HPDE6-E6E7 (cell line): ENCODE results near the gene HERPUD1.

ENCODE experiments used
- DNase-seq: peaks from one replicate; pipeline ENCODE4 v3.0.0; 2011; ENCODE audit warnings: missing footprints; ENCODE audit errors: extremely low spot score

The HERPUD1 gene

GRCh38 chr16:56910654-56911539 is 21.0 kb upstream of the HERPUD1 start:
- no peak for DNase-seq

DNA sequence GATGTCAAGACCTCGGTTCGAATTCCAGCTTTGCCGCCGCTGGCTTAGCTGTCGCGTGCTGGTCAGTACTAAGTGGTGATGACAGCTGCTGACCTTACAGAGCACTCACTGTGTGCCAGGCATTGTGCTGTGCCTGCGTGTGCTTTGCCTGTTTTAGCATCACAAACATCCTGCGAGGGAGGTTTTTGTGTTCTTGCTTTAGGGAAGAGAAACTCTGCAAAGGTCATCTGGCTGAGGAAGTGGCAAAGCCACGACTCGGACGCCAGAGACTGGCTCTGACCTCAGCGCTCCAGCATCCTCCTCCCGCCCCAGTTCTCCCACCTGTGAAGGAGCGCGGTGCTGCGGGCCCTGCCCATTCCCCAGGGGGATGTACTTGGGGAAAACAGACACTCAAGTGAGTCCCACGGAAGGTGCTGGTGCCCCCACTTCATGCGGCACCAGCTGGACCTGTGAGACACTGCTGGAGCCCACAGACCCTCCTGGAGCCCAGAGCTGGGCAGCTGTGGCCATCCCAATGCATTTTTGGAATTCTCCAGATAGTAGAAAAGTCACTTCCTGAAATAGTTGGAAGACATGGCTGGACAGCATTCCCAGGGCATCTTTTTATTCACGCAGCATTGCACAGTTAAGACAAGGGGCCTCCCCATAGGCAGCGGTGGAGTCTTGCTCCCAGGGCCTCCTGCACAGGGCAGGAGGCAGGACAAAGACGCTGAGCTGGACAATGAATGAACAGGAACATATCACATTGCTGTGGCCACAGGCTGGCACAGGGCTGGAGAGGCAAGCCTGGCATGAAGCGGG is 20.0 kb upstream of the HERPUD1 start:
- no peak for DNase-seq

- peak; percentile 50 for DNase-seq
Measured at GRCh38 chr16:56912746-56913708, 18.9 kb upstream of the HERPUD1 start.

GRCh38 chr16:56914896-56915295 is 17.0 kb upstream of the HERPUD1 start:
- DNase-seq = no peak

DNA sequence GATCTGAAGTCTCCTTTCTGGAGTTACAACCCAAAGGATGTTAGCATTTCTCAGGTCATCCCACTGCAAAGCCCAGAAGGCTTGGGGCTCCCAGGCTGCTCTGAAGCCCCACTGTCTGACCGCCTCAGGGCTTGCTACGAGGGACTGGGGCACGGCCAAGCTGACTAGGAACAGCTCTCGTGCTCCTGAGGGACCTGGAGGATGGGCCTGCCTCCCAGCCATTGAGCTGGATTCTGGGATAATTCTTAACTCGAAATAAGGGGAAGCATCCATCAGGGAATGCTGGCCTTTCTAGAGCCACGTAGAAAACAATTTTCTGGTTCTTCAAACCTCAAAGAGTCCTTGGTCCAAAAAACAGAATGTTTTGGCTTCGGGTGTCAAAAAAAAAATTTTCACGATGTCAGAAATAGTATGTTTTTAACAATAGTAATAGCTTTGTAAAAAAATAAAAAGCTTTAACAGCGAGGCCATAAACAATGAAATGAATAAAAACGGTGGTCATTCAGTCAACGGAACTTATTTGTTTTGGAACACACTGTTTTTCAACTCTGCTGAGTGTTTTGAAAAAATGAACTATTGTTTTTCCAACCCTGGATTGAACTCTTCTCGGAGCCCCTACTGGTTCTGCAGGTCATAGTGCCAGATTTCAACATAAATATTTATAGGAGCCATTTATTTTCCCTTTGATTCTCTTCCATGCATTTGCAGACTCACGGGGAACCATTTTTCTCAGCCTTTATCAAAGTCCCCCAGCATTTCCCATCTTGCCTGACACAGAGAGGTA is 16.4 kb upstream of the HERPUD1 start:
- DNase-seq = no peak

GRCh38 chr16:56916571-56917403 is 15.2 kb upstream of the HERPUD1 start:
- no peak for DNase-seq

- no peak for DNase-seq
Measured at GRCh38 chr16:56918467-56919012, 13.4 kb upstream of the HERPUD1 start.

DNA sequence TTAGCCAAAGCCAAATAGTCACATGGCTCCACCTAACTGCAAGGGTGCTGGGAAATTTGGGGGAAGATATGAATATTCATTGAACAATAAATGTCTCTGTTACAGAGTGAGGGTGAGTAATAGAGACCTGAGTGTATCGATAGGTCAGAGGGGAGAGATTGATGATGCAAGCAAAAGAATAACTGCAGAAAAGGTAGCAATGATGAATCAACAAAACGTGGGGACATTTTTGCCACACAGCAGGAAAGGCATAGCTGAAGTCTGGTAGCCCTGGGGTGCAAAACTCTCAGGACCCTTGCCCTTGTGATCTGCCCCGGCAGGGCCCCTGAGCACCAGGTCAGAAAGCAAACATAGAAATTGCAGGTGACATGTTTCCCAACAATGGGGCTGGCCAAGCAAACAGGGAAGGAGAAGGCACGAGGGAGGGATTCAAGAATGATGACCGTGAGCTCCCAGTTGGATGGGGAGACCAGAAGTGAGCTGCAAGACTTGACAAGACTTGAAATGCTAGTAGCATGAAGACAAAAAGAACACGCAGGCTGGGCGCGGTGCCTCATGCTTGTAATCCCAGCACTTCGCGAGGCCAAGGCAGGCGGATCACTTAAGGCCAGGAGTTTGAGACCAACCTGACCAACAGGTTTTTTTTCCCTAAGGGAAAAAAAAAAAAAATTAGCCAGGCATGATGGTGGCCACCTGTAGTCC is 12.7 kb upstream of the HERPUD1 start:
- DNase-seq = peak; percentile 62

DNA sequence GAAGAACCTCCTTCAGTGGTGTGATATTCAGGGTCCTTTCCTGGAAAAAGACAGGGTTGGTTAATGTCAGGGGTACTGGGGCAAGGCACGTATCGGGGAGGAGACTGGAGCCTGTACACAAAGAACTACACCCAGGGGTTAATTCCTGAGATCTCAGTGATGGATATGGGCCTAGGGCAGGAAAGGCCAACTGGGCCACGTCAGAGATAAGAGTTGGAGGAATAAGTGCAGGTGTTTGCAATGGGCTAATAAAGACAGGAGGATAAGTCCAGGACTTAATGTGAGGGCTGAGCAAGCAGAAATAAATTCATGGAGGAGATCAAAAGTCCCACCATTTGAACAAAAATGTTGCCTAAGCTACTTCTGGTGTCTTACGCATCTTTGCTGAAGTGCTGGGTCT is 10.4 kb upstream of the HERPUD1 start:
- no peak for DNase-seq

GRCh38 chr16:56923481-56924091 is 8.4 kb upstream of the HERPUD1 start:
- DNase-seq = no peak

DNA sequence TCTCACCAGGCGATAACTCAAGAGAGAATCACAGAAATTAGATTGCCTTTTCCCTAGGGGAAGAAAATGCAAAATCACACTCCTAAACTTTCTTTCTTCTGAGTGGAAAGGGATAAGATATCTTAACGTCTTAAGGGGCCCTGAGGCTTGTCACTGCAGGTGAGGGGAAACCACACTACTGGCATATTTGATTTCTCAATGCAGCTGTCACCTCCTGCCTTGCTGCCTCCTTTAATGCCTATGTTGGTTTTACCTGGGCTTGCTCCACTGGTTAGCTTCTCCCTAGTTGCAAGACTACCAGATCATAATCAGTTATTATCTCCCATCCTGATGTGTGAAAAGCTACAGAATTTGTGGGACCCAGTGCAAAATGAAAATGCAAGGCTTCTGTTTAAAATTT is 4.5 kb upstream of the HERPUD1 start:
- DNase-seq = no peak

DNA sequence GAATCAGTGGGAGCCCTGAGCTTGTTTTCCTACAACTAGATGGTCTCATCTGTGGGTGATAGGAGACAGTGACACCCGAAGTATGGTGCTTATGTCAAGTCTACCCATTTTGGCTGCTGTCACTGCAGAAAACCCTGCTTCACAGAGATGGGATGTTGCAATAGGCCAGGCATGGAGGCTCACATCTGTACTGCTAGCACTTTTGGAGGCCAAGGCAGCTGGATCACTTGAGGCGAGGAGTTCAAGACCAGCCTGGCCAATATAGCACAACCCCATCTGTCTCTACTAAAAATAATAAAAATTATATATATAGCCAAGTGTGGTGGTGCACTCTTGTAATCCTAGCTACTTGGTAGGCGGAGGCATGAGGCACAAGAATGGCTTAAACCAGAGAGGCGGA is 2.3 kb upstream of the HERPUD1 start:
- DNase-seq = no peak

GRCh38 chr16:56930486-56931270 is 1.3 kb upstream of the HERPUD1 start:
- DNase-seq = no peak

- DNase-seq = no peak
Measured at GRCh38 chr16:56931271-56931891, 561 bp upstream of the HERPUD1 start.

GRCh38 chr16:56932721-56933619 is 1.0 kb downstream of the HERPUD1 start:
- peak; percentile 53 for DNase-seq
